D341Med (cell line): ENCODE results near the gene THAP4.
A peak's percentile ranks its signal among the peaks of the same experiment; 100 is the strongest.
"Not testable (repeated sequence)": the region's sequence is repeated elsewhere in the genome, so short reads cannot be mapped to it uniquely, and the experiment has no call there.

Experiments
- DNase-seq: peaks from one replicate; pipeline ENCODE4 v3.0.0; 2012; ENCODE audit warnings: low spot score

THAP4 gene

GRCh38 chr2:241584436-241584835, 52.5 kb downstream of the THAP4 start:
- DNase-seq, result no peak

- DNase-seq, result no peak
Observed at GRCh38 chr2:241582806-241583205, 54.2 kb downstream of the THAP4 start.

- no peak for DNase-seq
Observed at GRCh38 chr2:241582328-241582727, 54.6 kb downstream of the THAP4 start.

GRCh38 chr2:241579281-241579680, 57.7 kb downstream of the THAP4 start:
- DNase-seq, result no peak

DNA sequence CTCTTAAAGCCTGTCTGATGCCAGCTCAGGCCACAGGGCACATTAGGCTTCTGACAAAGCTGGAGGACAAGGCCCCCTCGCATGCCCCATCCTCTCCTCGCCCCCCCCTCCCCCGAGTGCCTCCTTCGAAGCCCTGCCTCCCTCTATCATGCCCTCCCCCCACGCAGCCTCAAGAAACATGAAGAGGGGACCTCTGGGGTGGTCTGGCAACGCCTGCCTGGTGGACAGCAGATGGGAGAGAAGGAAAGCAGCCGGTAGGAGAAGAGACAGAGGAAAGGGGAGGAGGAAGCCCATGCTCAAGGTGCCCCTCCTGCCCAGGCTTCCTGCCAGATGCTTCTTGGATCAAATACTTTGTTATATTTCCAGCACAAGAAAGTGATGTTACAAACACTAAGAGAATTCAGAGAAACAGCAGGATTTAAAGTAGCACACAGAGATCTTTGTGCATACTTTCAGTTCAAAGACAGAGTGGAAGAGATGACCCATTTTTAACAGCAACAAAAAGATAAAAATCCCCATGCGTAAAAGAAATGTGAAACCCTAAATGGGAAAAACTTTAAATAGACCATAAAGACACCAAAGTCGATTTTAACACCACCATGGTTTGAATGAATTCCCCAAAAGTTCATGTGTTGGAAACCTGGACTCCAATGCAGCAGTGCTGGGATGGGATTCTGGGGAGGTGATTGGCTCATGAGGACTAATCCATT, 59.4 kb downstream of the THAP4 start:
- DNase-seq, result no peak

DNA sequence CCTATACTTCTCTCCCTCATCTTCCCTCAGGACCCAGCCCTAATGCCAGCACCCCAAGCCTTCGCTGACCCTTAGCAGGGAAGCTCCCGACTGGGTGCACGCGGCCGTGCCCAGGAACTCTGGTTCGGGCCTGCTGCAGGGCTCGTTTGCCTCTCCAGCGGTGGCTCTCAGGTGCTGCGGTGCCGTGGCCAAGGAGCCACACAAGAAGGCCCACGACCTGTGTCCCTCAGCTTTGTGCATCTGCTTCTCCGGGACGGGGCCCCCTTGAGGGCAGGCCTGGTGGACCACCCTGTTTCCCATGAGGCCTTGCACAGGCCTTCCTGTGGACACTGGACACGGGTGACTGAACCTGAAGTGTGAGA, 60.7 kb downstream of the THAP4 start:
- DNase-seq, result no peak

- no peak for DNase-seq
Observed at GRCh38 chr2:241575624-241576292, 61.2 kb downstream of the THAP4 start.

DNA sequence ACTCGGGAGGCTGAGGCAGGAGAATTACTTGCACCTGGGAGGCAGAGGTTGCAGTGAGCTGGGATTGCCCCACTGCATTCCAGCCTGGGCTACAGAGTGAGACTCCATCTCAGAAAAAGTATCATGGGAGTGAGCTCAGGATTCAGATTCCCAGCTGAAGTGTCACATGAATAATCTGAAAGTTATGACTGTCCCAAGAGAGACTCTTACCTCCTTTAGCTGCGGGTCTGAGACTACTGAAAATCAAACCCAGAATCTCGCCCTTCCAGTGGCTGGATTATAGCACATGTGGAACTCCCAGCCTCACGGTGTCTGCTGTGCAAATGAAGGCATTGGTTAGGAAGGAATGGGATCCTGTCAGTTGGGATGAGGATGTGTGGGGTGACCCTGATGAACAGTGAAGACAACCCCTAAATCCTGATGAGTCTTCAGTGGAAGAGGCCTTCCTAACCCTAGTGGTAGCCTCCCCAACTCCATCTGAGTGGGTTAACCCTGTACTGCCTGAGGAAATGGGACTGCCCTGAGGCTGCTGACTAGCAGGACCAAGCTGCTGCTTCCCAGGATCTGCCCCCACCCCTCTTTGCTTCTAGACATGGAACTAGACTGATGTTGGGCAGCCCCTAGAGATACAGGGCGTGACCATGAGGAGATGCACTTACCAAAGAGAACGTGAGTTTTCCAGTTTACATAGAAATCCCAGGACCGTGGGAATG, 61.9 kb downstream of the THAP4 start:
- DNase-seq, result no peak

DNA sequence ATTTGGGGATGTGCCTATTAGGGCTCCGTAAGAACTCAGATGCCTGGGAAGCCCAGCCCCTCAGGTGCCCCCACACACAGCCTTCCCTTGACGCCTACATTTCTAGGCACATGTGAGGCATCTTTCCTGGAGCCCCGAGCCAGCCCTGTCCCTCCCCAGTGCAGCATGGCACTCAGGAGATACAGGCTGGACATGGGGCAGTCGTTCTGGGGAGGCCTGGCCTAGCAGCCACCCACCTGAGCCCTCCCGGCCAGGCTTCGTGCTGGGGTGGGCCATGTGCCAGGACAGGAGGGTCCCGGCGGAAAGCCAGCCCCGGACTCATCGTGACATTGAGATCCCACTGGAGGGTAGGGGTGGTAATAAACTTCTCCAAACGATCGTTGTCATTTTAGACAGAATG, 63.2 kb downstream of the THAP4 start:
- DNase-seq, result no peak

DNA sequence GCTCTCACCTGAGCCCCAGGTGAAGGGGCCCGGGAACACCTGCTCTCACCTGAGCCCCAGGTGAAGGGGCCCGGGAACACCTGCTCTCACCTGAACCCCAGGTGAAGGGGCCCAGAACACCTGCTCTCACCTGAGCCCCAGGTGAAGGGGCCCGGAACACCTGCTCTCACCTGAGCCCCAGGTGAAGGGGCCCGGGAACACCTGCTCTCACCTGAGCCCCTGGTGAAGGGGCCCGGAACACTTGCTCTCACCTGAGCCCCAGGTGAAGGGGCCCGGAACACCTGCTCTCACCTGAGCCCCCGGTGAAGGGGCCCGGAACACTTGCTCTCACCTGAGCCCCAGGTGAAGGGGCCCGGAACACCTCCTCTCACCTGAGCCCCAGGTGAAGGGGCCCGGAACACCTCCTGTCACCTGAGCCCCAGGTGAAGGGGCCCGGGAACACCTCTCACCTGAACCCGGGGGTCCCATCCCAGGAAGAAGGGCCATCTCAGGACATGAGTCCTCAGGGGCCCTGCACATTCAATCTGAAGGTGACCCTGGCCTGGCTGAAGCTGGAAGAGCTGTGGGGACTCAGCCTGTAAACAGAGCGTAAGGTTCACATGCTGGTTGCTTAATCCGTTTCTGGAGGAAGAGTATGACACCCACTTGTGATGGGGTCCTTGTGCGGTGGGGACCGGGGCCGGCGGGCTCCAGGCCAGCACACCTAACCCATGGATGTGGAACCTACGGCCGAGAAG, 63.9 kb downstream of the THAP4 start:
- not testable (repeated sequence) for DNase-seq

DNA sequence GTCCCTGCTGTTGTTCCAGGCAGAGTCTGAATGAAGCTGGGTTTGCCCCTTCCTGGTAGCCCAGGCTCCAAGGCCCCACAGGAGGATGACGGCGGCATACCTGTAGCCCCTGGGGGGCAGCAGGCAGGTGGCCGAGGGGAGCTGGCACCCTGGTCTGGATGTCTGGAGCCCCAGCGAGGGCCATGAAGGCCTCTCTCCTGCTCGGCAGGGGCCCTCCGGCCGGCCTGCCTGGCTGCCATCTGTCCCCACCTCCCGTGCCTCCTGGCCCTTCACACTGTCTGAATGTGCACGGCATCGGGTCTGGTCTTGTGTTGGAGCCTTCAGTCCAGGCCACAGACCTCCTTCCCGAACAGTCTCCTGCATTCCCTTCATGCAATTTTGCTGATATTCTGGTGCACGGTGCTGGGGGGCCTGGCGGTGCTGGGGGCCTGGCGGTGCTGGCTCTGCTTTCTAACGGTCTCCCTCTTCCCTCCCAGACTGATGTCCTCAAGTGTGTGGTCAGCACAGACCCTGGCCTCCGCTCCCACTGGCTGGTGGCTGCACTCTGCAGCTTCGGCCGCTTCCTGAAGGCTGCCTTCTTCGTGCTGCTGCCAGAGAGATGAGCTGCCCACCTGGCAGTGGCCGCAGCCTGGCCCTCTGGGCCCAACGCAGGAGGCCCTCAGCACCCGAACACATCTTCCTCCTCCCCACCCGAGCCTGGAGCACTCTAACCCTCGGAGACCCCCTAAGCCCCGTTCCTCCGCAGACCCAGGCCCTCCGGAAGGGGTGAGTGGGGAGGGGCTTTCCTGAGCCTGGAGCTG, 64.9 kb downstream of the THAP4 start:
- DNase-seq, result peak; percentile 29

DNA sequence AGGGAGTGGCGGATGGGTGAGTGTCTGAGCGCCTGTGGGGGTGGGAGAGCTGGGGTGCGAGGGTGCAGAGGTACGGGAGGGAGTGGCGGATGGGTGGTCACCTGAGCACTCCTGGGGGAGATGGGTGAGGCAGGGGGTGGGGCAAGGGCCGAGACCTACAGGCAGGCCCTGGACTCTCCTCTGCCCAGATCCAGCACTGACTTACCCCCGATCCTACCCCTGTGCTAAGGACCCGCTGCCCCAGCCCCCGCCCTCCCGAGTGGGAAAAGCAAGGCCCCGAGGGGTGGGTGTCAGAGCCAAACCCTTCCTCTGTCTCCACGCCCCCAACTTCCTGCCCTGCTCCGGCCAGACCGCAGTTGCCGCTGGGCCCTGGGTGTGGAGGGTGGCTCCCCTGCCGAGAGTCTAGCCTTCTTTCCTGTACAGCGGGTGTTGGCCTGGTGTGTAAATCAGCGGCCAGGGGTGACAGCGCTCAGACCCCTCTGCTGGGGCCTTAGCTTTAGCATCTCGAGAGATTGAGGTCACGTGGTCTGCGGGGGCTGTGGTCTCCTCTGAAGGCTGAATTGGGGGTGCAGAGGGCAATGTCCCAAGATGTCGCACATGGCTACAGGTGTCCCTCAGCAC, 65.9 kb downstream of the THAP4 start:
- no peak for DNase-seq

GRCh38 chr2:241569831-241570281, 67.1 kb downstream of the THAP4 start:
- DNase-seq, result no peak

DNA sequence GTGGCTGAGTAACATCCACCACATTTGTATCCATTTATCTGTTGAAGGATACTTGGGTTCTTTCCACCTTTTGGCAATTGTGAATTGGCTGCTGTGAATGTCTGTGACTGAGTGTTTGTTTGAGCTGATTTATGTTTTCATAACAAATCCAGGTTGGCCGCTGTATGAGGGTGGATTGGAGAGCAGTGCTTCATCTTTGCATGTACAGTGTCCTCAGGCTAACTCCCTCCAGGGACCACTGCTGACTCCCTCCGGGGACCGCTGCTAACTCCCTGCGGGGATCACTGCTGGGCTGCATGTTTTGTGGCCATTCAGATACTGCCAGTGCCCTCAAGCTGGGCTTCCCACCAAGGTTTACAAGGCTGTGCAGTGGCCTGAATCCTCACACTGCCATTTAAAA, 68.2 kb downstream of the THAP4 start:
- no peak for DNase-seq

- no peak for DNase-seq
Observed at GRCh38 chr2:241567776-241568175, 69.2 kb downstream of the THAP4 start.

DNA sequence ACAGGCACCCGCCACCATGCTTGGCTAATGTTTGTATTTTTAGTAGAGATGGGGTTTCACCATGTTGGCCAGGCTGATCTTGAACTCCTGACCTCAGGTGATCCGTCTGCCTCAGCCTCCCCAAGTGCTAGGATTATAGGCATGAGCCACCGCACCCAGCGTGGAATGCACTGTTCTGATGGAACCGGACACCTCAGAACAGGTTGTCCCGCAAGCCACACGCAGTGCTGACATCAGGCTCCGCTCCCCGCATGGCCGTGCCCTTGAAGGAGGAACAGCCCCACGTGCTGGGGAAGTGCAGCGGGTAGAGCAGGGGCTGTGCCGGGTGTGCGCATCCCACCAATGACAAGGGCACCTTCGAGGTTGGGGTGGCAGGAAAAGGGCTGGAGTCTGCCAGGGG, 69.7 kb downstream of the THAP4 start:
- not testable (repeated sequence) for DNase-seq

- DNase-seq, result no peak
Observed at GRCh38 chr2:241566468-241566867, 70.5 kb downstream of the THAP4 start.

DNA sequence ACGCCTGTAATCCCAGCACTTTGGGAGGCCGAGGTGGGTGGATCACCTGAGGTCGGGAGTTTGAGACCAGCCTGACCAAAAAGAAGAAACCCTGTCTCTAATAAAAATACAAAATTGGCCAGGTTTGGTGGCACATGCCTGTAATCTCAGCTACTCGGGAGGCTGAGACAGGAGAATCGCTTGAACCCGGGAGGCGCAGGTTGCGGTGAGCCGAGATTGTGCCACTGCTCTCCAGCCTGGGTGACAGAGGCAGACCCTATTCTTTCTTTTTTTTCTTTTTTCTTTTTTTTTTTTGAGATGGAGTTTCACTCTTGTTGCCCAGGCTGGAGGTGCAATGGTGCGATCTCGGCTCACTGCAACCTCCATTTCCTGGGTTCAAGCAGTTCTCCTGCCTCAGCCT, 70.9 kb downstream of the THAP4 start:
- not testable (repeated sequence) for DNase-seq

- DNase-seq, result no peak
Observed at GRCh38 chr2:241565411-241565810, 71.5 kb downstream of the THAP4 start.

DNA sequence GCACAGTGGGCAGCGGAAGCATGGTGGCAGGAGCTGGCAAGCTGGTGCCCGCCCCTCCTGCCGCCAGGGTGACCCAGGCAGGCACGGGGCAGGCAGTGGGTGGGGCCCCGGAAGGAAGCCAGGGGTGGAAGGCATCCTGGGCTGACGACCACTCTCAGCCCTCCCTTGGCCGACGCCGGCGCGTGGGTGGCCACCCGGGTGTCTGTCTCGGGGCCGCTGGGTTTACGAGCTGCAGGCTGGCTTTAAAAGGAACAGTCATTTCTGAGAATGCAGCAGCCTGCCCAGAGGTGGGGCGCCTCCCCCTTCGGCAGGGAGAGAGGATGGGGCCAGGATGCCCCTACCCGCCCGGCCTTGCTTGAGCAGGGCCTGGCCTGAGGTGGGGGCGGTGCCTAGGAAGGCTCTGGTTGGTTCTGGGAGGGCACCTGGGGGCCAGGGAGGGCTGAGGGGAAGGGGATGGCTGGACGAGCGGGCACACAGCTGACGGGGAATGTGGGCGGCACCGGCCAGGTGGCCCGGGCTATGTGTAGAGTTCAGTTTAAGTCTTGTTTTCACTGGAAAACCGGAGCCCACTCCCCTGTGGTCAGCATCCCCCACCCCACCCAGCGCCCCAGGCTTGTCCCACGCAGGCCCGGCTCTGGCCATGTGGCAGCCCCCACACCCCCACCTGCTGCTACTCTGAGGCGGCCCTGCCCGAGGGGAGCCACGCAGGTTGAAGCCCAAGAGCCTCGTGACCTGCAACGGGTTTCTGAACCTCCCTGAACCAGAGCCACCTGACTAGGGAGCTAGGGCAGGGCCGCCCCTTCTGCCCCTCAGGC, 72.2 kb downstream of the THAP4 start:
- DNase-seq, result peak; percentile 21
